ENCODE results near the gene ZFX.

DNA sequence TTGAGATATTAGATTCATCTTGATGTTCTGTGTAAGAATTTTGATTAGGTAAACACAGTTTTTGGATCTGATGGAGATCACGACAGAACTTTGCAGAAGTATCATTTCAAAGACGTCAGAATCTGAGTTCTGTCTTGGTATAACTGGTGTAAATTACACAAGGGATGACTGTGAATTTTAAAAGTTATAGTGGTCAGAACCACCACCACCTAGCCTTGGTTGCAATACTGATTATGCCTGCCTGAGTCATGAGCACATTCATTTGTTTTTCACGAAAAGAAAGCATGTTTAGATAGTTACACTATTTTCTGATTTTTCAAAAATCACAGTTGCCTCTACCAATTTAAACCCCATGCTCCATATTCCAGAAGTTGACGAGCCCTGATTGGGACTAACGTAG is 54.8 kb downstream of the ZFX start:
- TF ChIP-seq, protein P1, sequence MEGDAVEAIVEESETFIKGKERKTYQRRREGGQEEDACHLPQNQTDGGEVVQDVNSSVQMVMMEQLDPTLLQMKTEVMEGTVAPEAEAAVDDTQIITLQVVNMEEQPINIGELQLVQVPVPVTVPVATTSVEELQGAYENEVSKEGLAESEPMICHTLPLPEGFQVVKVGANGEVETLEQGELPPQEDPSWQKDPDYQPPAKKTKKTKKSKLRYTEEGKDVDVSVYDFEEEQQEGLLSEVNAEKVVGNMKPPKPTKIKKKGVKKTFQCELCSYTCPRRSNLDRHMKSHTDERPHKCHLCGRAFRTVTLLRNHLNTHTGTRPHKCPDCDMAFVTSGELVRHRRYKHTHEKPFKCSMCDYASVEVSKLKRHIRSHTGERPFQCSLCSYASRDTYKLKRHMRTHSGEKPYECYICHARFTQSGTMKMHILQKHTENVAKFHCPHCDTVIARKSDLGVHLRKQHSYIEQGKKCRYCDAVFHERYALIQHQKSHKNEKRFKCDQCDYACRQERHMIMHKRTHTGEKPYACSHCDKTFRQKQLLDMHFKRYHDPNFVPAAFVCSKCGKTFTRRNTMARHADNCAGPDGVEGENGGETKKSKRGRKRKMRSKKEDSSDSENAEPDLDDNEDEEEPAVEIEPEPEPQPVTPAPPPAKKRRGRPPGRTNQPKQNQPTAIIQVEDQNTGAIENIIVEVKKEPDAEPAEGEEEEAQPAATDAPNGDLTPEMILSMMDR (conservative IDR thresholded peaks at IDR 0.05; ENCODE audit: low read length): no peak
- TF ChIP-seq EZH2phosphoT487 (IDR thresholded peaks at IDR 0.05; ENCODE audit: borderline replicate concordance): no peak

Measured in Loucy (cell line).